Natural killer cell (primary cell): ENCODE results near the gene PPP2R2C. TPM values are rescaled to one million over a fixed set of nuclear protein-coding genes. Genes with fewer than 3 reads are reported as not detected.

Source experiments
- ATAC-seq, 3 donors: fragments of 150-1000 bp in 2 of 3; fragments of 200-7000 bp in 1 of 3; cut with Tn5 transposase; 1 replicate in 1 of 3; 2 replicates in 2 of 3; pipeline ENCODE4 v1.10.0; 2021; ENCODE audit warnings: mild to moderate bottlenecking in 2 of 3, moderate library complexity in 2 of 3
- DNase-seq, 2 donors: peaks; one replicate each; pipeline versions ENCODE4 v3.0.0 to v3.0.0-alpha.2; 2013 to 2021; ENCODE audit warnings: mixed read lengths in 1 of 2
- H3K27ac ChIP-seq: one replicate; pipeline ENCODE4 v1.5.1; 2013; ENCODE audit warnings: mild to moderate bottlenecking, low read length
- H3K27me3 ChIP-seq: one replicate; pipeline ENCODE4 v1.6.1; 2013; ENCODE audit warnings: low read length; ENCODE audit not compliant: control insufficient read depth, insufficient read depth
- H3K36me3 ChIP-seq: one replicate; pipeline ENCODE4 v1.6.1; 2013; ENCODE audit warnings: low read length; ENCODE audit not compliant: control insufficient read depth, insufficient read depth
- H3K4me1 ChIP-seq: one replicate; pipeline ENCODE4 v1.6.1; 2013; ENCODE audit warnings: low read length; ENCODE audit not compliant: control insufficient read depth, insufficient read depth
- H3K4me3 ChIP-seq: one replicate; pipeline ENCODE4 v1.5.1; 2013; ENCODE audit warnings: low read length
- H3K9me3 ChIP-seq: one replicate; pipeline ENCODE4 v1.6.1; 2013; ENCODE audit warnings: low read length; ENCODE audit not compliant: control insufficient read depth, insufficient read depth
- H3K27ac Mint-ChIP-seq, 2 donors: one replicate each; pipeline ENCODE4 v1.8.0; 2022; ENCODE audit warnings: mild to moderate bottlenecking in 2 of 2, mixed read lengths in 2 of 2, moderate library complexity in 1 of 2
- H3K27me3 Mint-ChIP-seq, 2 donors: one replicate each; pipeline ENCODE4 v1.8.0; 2022; ENCODE audit warnings: low read depth in 2 of 2, mixed read lengths in 2 of 2
- H3K36me3 Mint-ChIP-seq: one replicate; pipeline ENCODE4 v1.8.0; 2022; ENCODE audit warnings: mixed read lengths
- H3K4me1 Mint-ChIP-seq, 2 donors: one replicate each; pipeline ENCODE4 v1.8.0; 2022; ENCODE audit warnings: mixed read lengths in 2 of 2
- H3K4me3 Mint-ChIP-seq: one replicate; pipeline ENCODE4 v1.8.0; 2022; ENCODE audit warnings: mild to moderate bottlenecking, moderate library complexity, mixed read lengths
- H3K9me3 Mint-ChIP-seq, 2 donors: one replicate each; pipeline ENCODE4 v1.8.0; 2022; ENCODE audit warnings: mixed read lengths in 2 of 2
- CTCF ChIP-seq: fragments of 200-600 bp; IDR thresholded peaks from one replicate; pipeline ENCODE4 v1.8.0; 2022; ENCODE audit warnings: antibody characterized with exemption
- whole genome bisulfite sequencing: methylation state at CpG from one replicate; pipeline ENCODE4 v1.1.7; 2013; ENCODE audit warnings: missing lambda C conversion rate; ENCODE audit not compliant: insufficient coverage; 5-methylcytosine and 5-hydroxymethylcytosine counted together
- intact Hi-C: fragments of 100-400 bp; cut with micrococcal nuclease; formaldehyde crosslinking; loops from one replicate; pipeline ENCODE4 v1.14.2; 2022
- total RNA-seq, 4 donors: library from RNA; stranded (reverse); fragments of 120-200 nt in 1 of 4; gene quantifications; one replicate each; pipeline versions ENCODE4 v1.2.3 to v1.2.4, GENCODE V29; 2013 to 2022

The PPP2R2C gene
- total RNA-seq, 3 donors from 2014 or later (not counting 1 experiment from before 2014, with no cell fraction given): not detected

GRCh38 chr4:6296026-6296425 lies 176.4 kb downstream of the PPP2R2C start:
- H3K4me3 Mint-ChIP-seq: no peak overlapping the region
- 96% methylated on average over 9 of the region's 9 CpGs for WGBS
- H3K36me3 ChIP-seq: no peaks in the 10 kb centered on the region
- H3K27me3 ChIP-seq: no peaks in the 10 kb centered on the region
- H3K27ac Mint-ChIP-seq: no peak overlapping the region
- H3K36me3 Mint-ChIP-seq: no peaks in the 10 kb centered on the region
- intact Hi-C loops: no loop called here
- ATAC-seq: no peak
- H3K4me1 ChIP-seq: no peaks in the 10 kb centered on the region
- no peak overlapping the region for H3K4me3 ChIP-seq
- no peak overlapping the region for H3K27ac ChIP-seq
- no peak for TF ChIP-seq CTCF
- H3K9me3 ChIP-seq: no peaks in the 10 kb centered on the region
- no peak for DNase-seq
- H3K4me1 Mint-ChIP-seq: no peaks in the 10 kb centered on the region
- no peaks in the 10 kb centered on the region for H3K27me3 Mint-ChIP-seq
- H3K9me3 Mint-ChIP-seq: no peaks in the 10 kb centered on the region

- 97% methylated on average over 14 of the region's 14 CpGs for WGBS
- ATAC-seq: no peak
Observed at GRCh38 chr4:6295495-6295894, 176.9 kb downstream of the PPP2R2C start.

GRCh38 chr4:6294705-6295421 lies 177.6 kb downstream of the PPP2R2C start:
- 94% methylated on average over 26 of the region's 27 CpGs for WGBS
- H3K4me3 Mint-ChIP-seq: no peak overlapping the region
- Histone ChIP-seq H3K36me3 (no peaks in the 10 kb centered on the region), H3K9me3 (no peaks in the 10 kb centered on the region), H3K27me3 (no peaks in the 10 kb centered on the region), H3K27ac (no peak overlapping the region), H3K4me1 (no peaks in the 10 kb centered on the region), H3K4me3 (no peak overlapping the region)
- intact Hi-C loops: no loop called here
- ATAC-seq: no peak
- no peaks in the 10 kb centered on the region for H3K36me3 Mint-ChIP-seq
- no peak for DNase-seq
- no peak overlapping the region for H3K27ac Mint-ChIP-seq
- TF ChIP-seq CTCF: no peak
- no peaks in the 10 kb centered on the region for H3K9me3 Mint-ChIP-seq
- no peaks in the 10 kb centered on the region for H3K4me1 Mint-ChIP-seq
- no peaks in the 10 kb centered on the region for H3K27me3 Mint-ChIP-seq

More at GRCh38 chr4:6295495-6295894, 176.9 kb downstream of the PPP2R2C start:
- Histone ChIP-seq H3K4me3 (no peak overlapping the region), H3K36me3 (no peaks in the 10 kb centered on the region), H3K9me3 (no peaks in the 10 kb centered on the region), H3K27me3 (no peaks in the 10 kb centered on the region), H3K4me1 (no peaks in the 10 kb centered on the region), H3K27ac (no peak overlapping the region)
- H3K27ac Mint-ChIP-seq: no peak overlapping the region
- no peaks in the 10 kb centered on the region for H3K9me3 Mint-ChIP-seq
- no peaks in the 10 kb centered on the region for H3K36me3 Mint-ChIP-seq
- H3K4me1 Mint-ChIP-seq: no peaks in the 10 kb centered on the region
- no peak for TF ChIP-seq CTCF
- no peak for DNase-seq
- no peak overlapping the region for H3K4me3 Mint-ChIP-seq
- no peaks in the 10 kb centered on the region for H3K27me3 Mint-ChIP-seq
- intact Hi-C loops: no loop called here

GRCh38 chr4:6293661-6294060 lies 178.8 kb downstream of the PPP2R2C start:
- Mint-ChIP-seq H3K9me3 (no peaks in the 10 kb centered on the region), H3K27ac (peak overlapping the region in 1 of 2 donors; percentile 15), H3K4me3 (no peak overlapping the region), H3K36me3 (no peaks in the 10 kb centered on the region), H3K4me1 (no peaks in the 10 kb centered on the region), H3K27me3 (no peaks in the 10 kb centered on the region)
- ATAC-seq: no peak
- Histone ChIP-seq H3K9me3 (no peaks in the 10 kb centered on the region), H3K36me3 (no peaks in the 10 kb centered on the region), H3K27ac (no peak overlapping the region), H3K4me3 (no peak overlapping the region), H3K4me1 (no peaks in the 10 kb centered on the region), H3K27me3 (no peaks in the 10 kb centered on the region)
- DNase-seq: no peak
- intact Hi-C loops: no loop called here
- WGBS: 87% methylated on average over 8 of the region's 8 CpGs
- TF ChIP-seq CTCF: no peak
